Upper lobe of left lung (tissue), 6 donors: ENCODE measurements around the gene KIF7. TPM values are rescaled to one million over a fixed set of nuclear protein-coding genes. Genes with fewer than 3 reads are reported as not detected.

Source experiments
- ATAC-seq, 2 donors: fragments of 200-7000 bp; cut with Tn5 transposase; one replicate each; pipeline ENCODE4 v1.9.1; 2022; ENCODE audit warnings: mild to moderate bottlenecking in 2 of 2, moderate library complexity in 2 of 2; ENCODE audit not compliant: low FRiP score in 2 of 2
- DNase-seq, 2 donors: peaks; one replicate each; pipeline ENCODE4 v3.0.0-alpha.2; 2019 to 2020
- H3K27ac ChIP-seq, 4 donors: fragments of 200-600 bp; sonication (generic); one replicate each; pipeline ENCODE4 v1.5.1; 2016 to 2019
- H3K27me3 ChIP-seq, 4 donors: fragments of 200-600 bp; sonication (generic); one replicate each; pipeline ENCODE4 v1.5.1; 2017 to 2019
- H3K36me3 ChIP-seq, 4 donors: fragments of 200-600 bp; sonication (generic); one replicate each; pipeline ENCODE4 v1.5.1; 2016 to 2019
- H3K4me1 ChIP-seq, 4 donors: fragments of 200-600 bp; sonication (generic); one replicate each; pipeline ENCODE4 v1.5.1; 2018 to 2019
- H3K4me3 ChIP-seq, 4 donors: fragments of 200-600 bp; sonication (generic); one replicate each; pipeline ENCODE4 v1.5.1; 2017 to 2019; ENCODE audit warnings: mild to moderate bottlenecking in 2 of 4, moderate library complexity in 1 of 4
- H3K9me3 ChIP-seq, 4 donors: fragments of 200-600 bp; sonication (generic); one replicate each; pipeline ENCODE4 v1.5.1; 2018 to 2019
- EP300 ChIP-seq, 4 donors: sonication (generic); formaldehyde crosslinking; IDR thresholded peaks; one replicate each; pipeline ENCODE4 v1.5.1; 2017; ENCODE audit warnings: antibody characterized with exemption in 4 of 4, control low read depth in 2 of 4
- POLR2A ChIP-seq, 4 donors: fragments of 450-650 bp; IDR thresholded peaks; one replicate each; pipeline ENCODE4 v1.5.1; 2016 to 2017; ENCODE audit warnings: antibody characterized with exemption in 4 of 4, mild to moderate bottlenecking in 2 of 4
- POLR2AphosphoS5 ChIP-seq, 2 donors: sonication (generic); formaldehyde crosslinking; IDR thresholded peaks; one replicate each; pipeline ENCODE4 v1.5.1; 2017; ENCODE audit warnings: antibody characterized with exemption in 2 of 2
- WGBS, 2 donors: methylation state at CpG; one replicate each; pipeline ENCODE4 v1.1.5; 2017 to 2018; 5-methylcytosine and 5-hydroxymethylcytosine counted together
- total RNA-seq, 6 donors: library from RNA; depleted of rRNA in 4 of 6; stranded (reverse); fragments of >200 nt in 4 of 6; gene quantifications; one replicate each; pipeline versions ENCODE4 v1.1.0 to v1.2.1, GENCODE V29; 2016 to 2021
- TF ChIP-seq, protein P1 (sequence below), 6 experiments: fragments of 450-650 bp in 4 of 6; fragments of 200-600 bp in 2 of 6; sonication (generic) in 2 of 6; IDR thresholded peaks; one replicate each; pipeline ENCODE4 v1.5.1; 2016 to 2019; ENCODE audit warnings: antibody characterized with exemption in 6 of 6
- donor health status: DM: no; HTN: no; CAD: no; lungs with moderate emphysema.
- donor health status: DM: no; HTN: yes; CAD: no; lungs with severe emphysema.

The KIF7 gene
- total RNA-seq, 6 donors from 2014 or later, result 1.4 to 4.7 (median 3.2) TPM

DNA sequence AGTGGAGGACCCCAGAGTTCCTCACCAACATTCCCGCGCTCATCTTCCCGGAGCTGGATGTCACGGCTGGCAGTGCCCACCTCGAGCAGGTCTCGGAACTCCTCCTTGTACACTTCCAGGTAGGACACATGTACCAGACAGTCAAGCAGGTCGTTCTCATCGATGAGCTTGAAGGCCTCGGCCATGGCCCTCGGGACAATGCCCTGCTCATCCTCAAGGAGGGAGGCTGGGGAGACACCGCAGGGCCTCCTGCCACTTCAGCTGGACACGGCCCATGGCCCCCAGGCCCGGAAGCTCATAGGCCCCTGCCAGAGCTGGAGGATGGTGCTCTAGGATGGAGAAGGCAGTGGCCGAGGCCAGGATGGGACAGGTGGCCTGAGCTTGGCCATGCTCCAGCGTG, 5.6 kb downstream of the KIF7 start:
- Histone ChIP-seq H3K36me3 (no peaks in the 10 kb centered on the region), H3K4me3 (no peak overlapping the region), H3K4me1 (peaks cover 3 to 10% (median 6%) of the 10 kb centered on the region in 4 donors), H3K27me3 (peaks cover 0 to 5% (median under 1%) of the 10 kb centered on the region in 4 donors), H3K9me3 (no peaks in the 10 kb centered on the region), H3K27ac (no peak overlapping the region)
- peak in 1 of 2 donors; percentile 56 for DNase-seq
- ATAC-seq, result no peak
- WGBS, 2 donors, result 95 to 98% methylated on average over 13 to 14 of the region's 15 CpGs
- TF ChIP-seq, protein P1, sequence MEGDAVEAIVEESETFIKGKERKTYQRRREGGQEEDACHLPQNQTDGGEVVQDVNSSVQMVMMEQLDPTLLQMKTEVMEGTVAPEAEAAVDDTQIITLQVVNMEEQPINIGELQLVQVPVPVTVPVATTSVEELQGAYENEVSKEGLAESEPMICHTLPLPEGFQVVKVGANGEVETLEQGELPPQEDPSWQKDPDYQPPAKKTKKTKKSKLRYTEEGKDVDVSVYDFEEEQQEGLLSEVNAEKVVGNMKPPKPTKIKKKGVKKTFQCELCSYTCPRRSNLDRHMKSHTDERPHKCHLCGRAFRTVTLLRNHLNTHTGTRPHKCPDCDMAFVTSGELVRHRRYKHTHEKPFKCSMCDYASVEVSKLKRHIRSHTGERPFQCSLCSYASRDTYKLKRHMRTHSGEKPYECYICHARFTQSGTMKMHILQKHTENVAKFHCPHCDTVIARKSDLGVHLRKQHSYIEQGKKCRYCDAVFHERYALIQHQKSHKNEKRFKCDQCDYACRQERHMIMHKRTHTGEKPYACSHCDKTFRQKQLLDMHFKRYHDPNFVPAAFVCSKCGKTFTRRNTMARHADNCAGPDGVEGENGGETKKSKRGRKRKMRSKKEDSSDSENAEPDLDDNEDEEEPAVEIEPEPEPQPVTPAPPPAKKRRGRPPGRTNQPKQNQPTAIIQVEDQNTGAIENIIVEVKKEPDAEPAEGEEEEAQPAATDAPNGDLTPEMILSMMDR (IDR thresholded peaks at IDR 0.05), result no peak
- no peak for TF ChIP-seq EP300 (IDR thresholded peaks at IDR 0.05)
- TF ChIP-seq POLR2AphosphoS5 (IDR thresholded peaks at IDR 0.05), result no peak
- TF ChIP-seq POLR2A (IDR thresholded peaks at IDR 0.05), result no peak

DNA sequence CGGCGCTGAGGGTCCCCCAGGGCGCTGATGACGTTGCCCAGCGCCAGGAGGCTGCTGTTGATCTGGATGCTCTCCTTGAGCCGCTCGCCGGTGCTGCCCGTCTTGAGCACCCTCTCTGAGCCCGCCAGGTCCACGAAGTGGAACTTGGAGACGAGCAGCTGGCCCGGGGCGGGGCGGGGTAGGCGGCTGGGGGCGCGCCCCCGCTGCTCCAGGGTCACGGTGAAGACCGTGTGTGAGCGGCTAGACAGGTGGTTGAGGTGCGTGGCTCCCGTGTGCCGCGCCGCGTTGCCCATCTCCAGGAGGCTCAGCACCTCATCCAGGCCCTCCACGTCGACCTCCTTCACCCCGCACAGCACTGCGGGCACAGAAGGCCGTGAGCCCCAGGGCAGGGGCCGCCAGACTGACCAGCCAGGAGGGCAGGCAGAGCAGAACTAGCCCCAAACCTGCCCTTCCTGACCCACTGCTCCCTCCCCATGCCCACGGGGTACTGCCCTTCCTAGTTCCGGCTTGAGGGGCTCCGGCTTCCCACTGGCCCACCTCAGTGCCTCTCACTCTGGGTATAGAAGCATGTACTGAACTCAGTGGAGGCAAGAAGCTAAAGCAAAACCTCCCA, 6.1 kb downstream of the KIF7 start:
- Histone ChIP-seq H3K4me1 (peaks cover 0 to 6% (median 1%) of the 10 kb centered on the region in 4 donors), H3K4me3 (no peak overlapping the region), H3K9me3 (no peaks in the 10 kb centered on the region), H3K27me3 (no peaks in the 10 kb centered on the region), H3K27ac (no peak overlapping the region), H3K36me3 (no peaks in the 10 kb centered on the region)
- 95 to 97% methylated on average over 13 to 25 of the region's 37 CpGs for WGBS, 2 donors
- TF ChIP-seq POLR2AphosphoS5 (IDR thresholded peaks at IDR 0.05), result no peak
- TF ChIP-seq, protein P1 (IDR thresholded peaks at IDR 0.05), result no peak
- no peak for TF ChIP-seq EP300 (IDR thresholded peaks at IDR 0.05)
- TF ChIP-seq POLR2A (IDR thresholded peaks at IDR 0.05), result no peak
- DNase-seq, result peak in 1 of 2 donors; percentile 79
- no peak for ATAC-seq

DNA sequence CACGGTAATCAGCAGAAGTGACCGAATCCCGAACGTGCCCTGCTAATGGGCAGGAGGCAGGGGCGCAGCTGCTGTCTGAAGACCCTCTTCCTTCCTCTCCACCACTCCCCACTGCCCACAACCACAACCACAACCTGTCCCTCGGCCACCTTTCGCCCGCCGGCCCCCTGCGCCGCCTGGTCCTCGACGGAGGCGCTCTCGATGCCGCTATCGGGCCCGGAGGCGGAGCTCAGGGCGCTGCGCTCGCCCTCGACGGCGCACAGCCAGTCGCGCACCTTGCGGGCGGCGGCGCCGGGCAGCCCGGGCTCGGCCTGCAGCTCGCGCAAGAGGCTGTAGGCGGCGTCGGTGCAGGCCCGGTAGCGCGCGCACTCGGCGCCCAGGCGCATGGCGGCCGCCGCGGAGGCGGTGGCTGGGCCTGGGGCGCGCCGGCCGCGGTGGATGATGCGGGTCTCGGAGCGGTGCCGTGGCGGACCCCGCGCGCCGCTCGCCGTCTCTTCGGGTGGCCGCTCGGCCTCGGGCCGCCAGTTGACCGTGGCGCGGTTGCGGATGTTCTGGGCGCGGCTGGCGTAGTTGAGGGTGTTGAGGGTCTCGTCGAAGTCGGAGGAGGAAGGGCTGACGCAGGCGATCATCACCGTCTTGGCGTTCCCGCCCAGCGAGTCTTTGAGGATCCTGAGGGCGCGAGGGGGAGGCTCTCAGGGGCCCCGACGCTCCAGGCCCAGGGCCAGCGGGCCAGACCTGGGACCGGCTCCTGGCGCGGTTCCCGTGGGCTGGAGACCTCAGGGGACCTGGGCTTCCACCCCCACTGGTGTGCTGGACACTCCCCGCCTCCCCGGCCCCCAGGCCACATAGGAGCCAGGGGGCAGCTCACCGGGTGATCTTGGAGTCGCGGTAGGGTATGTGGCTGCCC, 6.9 kb downstream of the KIF7 start:
- Histone ChIP-seq H3K27ac (no peak overlapping the region), H3K36me3 (no peaks in the 10 kb centered on the region), H3K4me1 (peaks cover 0 to 6% (median 1%) of the 10 kb centered on the region in 4 donors), H3K9me3 (no peaks in the 10 kb centered on the region), H3K4me3 (no peak overlapping the region), H3K27me3 (no peaks in the 10 kb centered on the region)
- TF ChIP-seq EP300 (IDR thresholded peaks at IDR 0.05) (no peak), POLR2A (IDR thresholded peaks at IDR 0.05) (no peak), POLR2AphosphoS5 (IDR thresholded peaks at IDR 0.05) (no peak)
- TF ChIP-seq, protein P1 (IDR thresholded peaks at IDR 0.05), result no peak
- ATAC-seq, result no peak
- 88 to 90% methylated on average over 80 to 96 of the region's 102 CpGs for WGBS, 2 donors
- peak in 1 of 2 donors; percentile 76 for DNase-seq

DNA sequence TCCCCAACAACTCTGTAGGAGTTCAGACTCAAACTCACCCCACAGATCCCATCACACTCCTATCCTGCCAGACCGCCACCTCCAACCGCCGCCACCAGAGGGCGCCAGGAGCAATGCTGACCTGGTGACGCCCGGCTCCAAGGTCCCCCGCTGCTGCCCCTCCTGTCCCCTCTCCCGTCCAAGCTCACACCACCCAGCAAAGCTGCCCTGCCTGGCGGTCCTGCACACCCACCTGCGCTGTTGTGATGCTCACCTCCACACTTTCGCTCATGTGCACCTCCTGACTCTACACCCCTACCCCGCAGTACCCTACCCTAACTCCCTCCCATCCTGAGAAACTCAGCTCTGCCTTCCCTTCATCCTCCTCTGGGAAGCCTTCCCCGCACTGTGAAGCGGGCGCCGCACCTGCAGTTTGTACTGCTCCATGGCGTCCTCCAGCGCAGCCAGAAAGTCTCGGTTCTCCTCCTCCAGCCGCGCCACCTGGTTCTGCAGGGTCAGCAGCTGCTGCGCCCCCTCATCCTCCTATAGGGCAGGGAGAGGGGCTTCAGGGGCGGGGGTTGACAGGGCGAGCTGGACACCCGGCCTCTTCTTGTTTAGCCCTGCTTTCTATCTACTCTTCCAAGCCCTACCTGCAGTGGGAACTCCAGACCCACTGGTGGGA, 7.9 kb downstream of the KIF7 start:
- Histone ChIP-seq H3K27ac (no peak overlapping the region), H3K4me1 (peaks cover 0 to 6% (median 1%) of the 10 kb centered on the region in 4 donors), H3K9me3 (no peaks in the 10 kb centered on the region), H3K27me3 (no peaks in the 10 kb centered on the region), H3K36me3 (no peaks in the 10 kb centered on the region), H3K4me3 (no peak overlapping the region)
- DNase-seq (peak; percentile 68 to 96), ATAC-seq (peak; percentile 76 to 82)
- WGBS, 2 donors, result 49 to 58% methylated on average over 21 to 25 of the region's 25 CpGs
- no peak for TF ChIP-seq POLR2A (IDR thresholded peaks at IDR 0.05)
- no peak for TF ChIP-seq EP300 (IDR thresholded peaks at IDR 0.05)
- TF ChIP-seq, protein P1 (IDR thresholded peaks at IDR 0.05), result peak; percentile 71 to 87 (median 73)
- no peak for TF ChIP-seq POLR2AphosphoS5 (IDR thresholded peaks at IDR 0.05)
